GM12878 (cell line): ENCODE measurements around the gene SHISA9. TPM values are rescaled to one million over a fixed set of nuclear protein-coding genes. Genes with fewer than 3 reads are reported as not detected.

Experiments used
- ATAC-seq: fragments of 200-7000 bp; cut with Tn5 transposase; 3 replicates; pipeline ENCODE4 v1.9.1; 2020; ENCODE audit warnings: mild to moderate bottlenecking, moderate library complexity
- BruUV-seq: library from RNA; stranded (reverse); fragments of 400-500 nt; replicated peaks from 2 replicates; lab custom pipeline; 2021; lab: Mats Ljungman, UMichigan
- CTCF ChIA-PET: fragments of 300-600 bp; sonication (Branson Sonifier 250); formaldehyde crosslinking; extraction: SDS; loops from one replicate; lab custom pipeline; 2021; ENCODE audit warnings: inconsistent platforms; lab: Yijun Ruan, JAX
- POLR2A ChIA-PET: fragments of 350-600 bp; formaldehyde crosslinking; extraction: SDS; loops from one replicate; lab custom pipeline; 2021; ENCODE audit warnings: inconsistent platforms; lab: Charles Lee
- RAD21 ChIA-PET: fragments of 300-600 bp; sonication (Branson Sonifier 250); formaldehyde crosslinking; loops from one replicate; lab custom pipeline; 2023; ENCODE audit warnings: antibody characterized with exemption; ENCODE audit not compliant: unreplicated experiment; lab: Charles Lee
- SMC1A ChIA-PET: fragments of 300-600 bp; sonication (Branson Sonifier 250); formaldehyde crosslinking; loops from one replicate; lab custom pipeline; 2023; ENCODE audit not compliant: unreplicated experiment, uncharacterized antibody; lab: Charles Lee
- DNase-seq: peaks from one replicate; pipeline ENCODE4 v3.0.0-alpha.2; 2011; ENCODE audit warnings: low read depth, low spot score
- FAIRE-seq: peaks from 3 replicates; lab custom pipeline; 2011; peaks lifted over from hg19 to GRCh38; lab: Jason Lieb, UNC
- H2AFZ ChIP-seq: 2 replicates; pipeline ENCODE4 v1.6.0; 2011; ENCODE audit warnings: low read depth, low read length, control low read depth; ENCODE audit not compliant: control insufficient read depth
- H3K27ac ChIP-seq: 2 replicates; pipeline ENCODE4 v1.5.1; 2011; ENCODE audit warnings: control low read depth; ENCODE audit not compliant: control insufficient read depth, insufficient read depth
- H3K27me3 ChIP-seq, 2 experiments: replicated peaks in 1 of 2; 2 replicates each; pipeline versions ENCODE4 v1.6.0 to v1.6.1; 2011; ENCODE audit warnings: low read length in 1 of 2; ENCODE audit not compliant: control insufficient read depth in 2 of 2, insufficient read depth in 2 of 2
- H3K36me3 ChIP-seq, 2 experiments: 2 replicates each; pipeline ENCODE4 v1.5.1; 2011; ENCODE audit warnings: low read length in 1 of 2; ENCODE audit not compliant: control insufficient read depth in 2 of 2, insufficient read depth in 2 of 2
- H3K4me1 ChIP-seq: 2 replicates; pipeline ENCODE4 v1.6.1; 2011; ENCODE audit warnings: mild to moderate bottlenecking, low read length, moderate library complexity, mixed read lengths; ENCODE audit not compliant: control insufficient read depth, insufficient read depth
- H3K4me2 ChIP-seq: 2 replicates; pipeline ENCODE4 v1.6.0; 2011; ENCODE audit warnings: control low read depth; ENCODE audit not compliant: control insufficient read depth, insufficient read depth
- H3K4me3 ChIP-seq: fragments of 200-600 bp; sonication (generic); 2 replicates; pipeline ENCODE4 v1.5.1; 2016
- H3K79me2 ChIP-seq: 2 replicates; pipeline ENCODE4 v1.6.0; 2011; ENCODE audit warnings: low read length; ENCODE audit not compliant: control insufficient read depth, insufficient read depth
- H3K9ac ChIP-seq: 2 replicates; pipeline ENCODE4 v1.8.0; 2011; ENCODE audit warnings: low read length, control low read depth, mixed read lengths; ENCODE audit not compliant: control insufficient read depth, insufficient read depth
- H3K9me3 ChIP-seq: replicated peaks from 3 replicates; pipeline ENCODE4 v1.5.1; 2011; ENCODE audit warnings: mild to moderate bottlenecking, low read length; ENCODE audit not compliant: control insufficient read depth, insufficient read depth
- H4K20me1 ChIP-seq: 2 replicates; pipeline ENCODE4 v1.6.0; 2011; ENCODE audit not compliant: control insufficient read depth, insufficient read depth
- BCL11A ChIP-seq: IDR thresholded peaks from 2 replicates; pipeline ENCODE4 v1.6.1; 2011; ENCODE audit warnings: low read depth, low read length
- BRCA1 ChIP-seq: IDR thresholded peaks from 2 replicates; pipeline ENCODE4 v1.6.1; 2011; ENCODE audit warnings: low read depth, low read length, improper control_type of control experiment
- CHD4 ChIP-seq: fragments of 200-600 bp; sonication (generic); IDR thresholded peaks from 2 replicates; pipeline ENCODE4 v1.6.1; 2016; ENCODE audit warnings: mild to moderate bottlenecking
- ETV6 ChIP-seq, 2 experiments: fragments of 450-650 bp in 1 of 2; IDR thresholded peaks in 1 of 2; conservative IDR thresholded peaks in 1 of 2; 2 replicates each; pipeline ENCODE4 v1.6.1; 2014; ENCODE audit warnings: antibody characterized with exemption in 1 of 2, borderline replicate concordance in 1 of 2, low read depth in 1 of 2, mild to moderate bottlenecking in 1 of 2, moderate library complexity in 1 of 2
- FOS ChIP-seq: IDR thresholded peaks from 3 replicates; pipeline ENCODE4 v1.6.1; 2011; ENCODE audit warnings: borderline replicate concordance; ENCODE audit not compliant: insufficient read length; ENCODE audit errors: extremely low read depth
- FOXK2 ChIP-seq: fragments of 450-650 bp; IDR thresholded peaks from 2 replicates; pipeline ENCODE4 v1.6.1; 2017; ENCODE audit warnings: mild to moderate bottlenecking, moderate library complexity
- GATAD2B ChIP-seq: fragments of 450-650 bp; conservative IDR thresholded peaks from 2 replicates; pipeline ENCODE4 v1.6.1; 2017; ENCODE audit warnings: low read depth, mild to moderate bottlenecking, moderate library complexity
- HCFC1 ChIP-seq: fragments of 150-350 bp; IDR thresholded peaks from 2 replicates; pipeline ENCODE4 v1.6.1; 2014; ENCODE audit warnings: low read length
- KLF5 ChIP-seq: fragments of 450-650 bp; IDR thresholded peaks from 2 replicates; pipeline ENCODE4 v1.6.1; 2014; ENCODE audit warnings: mild to moderate bottlenecking; ENCODE audit not compliant: partially characterized antibody
- MTA2 ChIP-seq: fragments of 450-650 bp; IDR thresholded peaks from 2 replicates; pipeline ENCODE4 v1.6.1; 2016; ENCODE audit warnings: low read depth, mild to moderate bottlenecking, moderate library complexity
- RAD51 ChIP-seq: fragments of 450-650 bp; IDR thresholded peaks from 2 replicates; pipeline ENCODE4 v1.6.1; 2016; ENCODE audit warnings: moderate library complexity, mild to moderate bottlenecking, inconsistent platforms
- RFX5 ChIP-seq: IDR thresholded peaks from 2 replicates; pipeline ENCODE4 v1.6.1; 2011; ENCODE audit warnings: low read depth, low read length, improper control_type of control experiment
- SIN3A ChIP-seq: IDR thresholded peaks from 2 replicates; pipeline ENCODE4 v1.6.1; 2012; ENCODE audit warnings: low read depth, low read length, improper control_type of control experiment
- STAT1 ChIP-seq: fragments of 450-650 bp; conservative IDR thresholded peaks from 2 replicates; pipeline ENCODE4 v1.6.1; 2014; ENCODE audit warnings: antibody characterized with exemption, mild to moderate bottlenecking
- TARDBP ChIP-seq: IDR thresholded peaks from 2 replicates; pipeline ENCODE4 v1.6.1; 2016; ENCODE audit warnings: borderline replicate concordance
- TCF12 ChIP-seq: IDR thresholded peaks from 2 replicates; pipeline ENCODE4 v1.6.1; 2011; ENCODE audit warnings: low read depth, mild to moderate bottlenecking, low read length
- WGBS: methylation state at CpG from one replicate; pipeline ENCODE4 v1.1.6; 2016; ENCODE audit warnings: low lambda C conversion rate; ENCODE audit not compliant: insufficient replicate concordance, insufficient coverage; ENCODE audit errors: missing lambda C conversion rate; 5-methylcytosine and 5-hydroxymethylcytosine counted together
- in situ Hi-C: fragments of 300-500 bp; cut with MboI; formaldehyde crosslinking; loops from 9 replicates; pipeline ENCODE4 v1.14.3; 2018; ENCODE audit warnings: mixed read lengths
- intact Hi-C: fragments of 100-400 bp; cut with micrococcal nuclease; formaldehyde crosslinking; loops from one replicate; pipeline ENCODE4 v1.14.2; 2022; ENCODE audit not compliant: unreplicated experiment
- polyA plus RNA-seq, 11 experiments: library from polyadenylated mRNA; depleted of rRNA in 4 of 11; unstranded in 6 of 11; stranded (reverse) in 5 of 11; fragments of >200 nt; fragmentation: Nextera tagmentation in 4 of 11; fragmentation: Illumina TruSeq in 1 of 11; extraction: Ambion mirVana in 4 of 11; extraction: Trizol in 1 of 11; gene quantifications; 1 replicate in 1 of 11; 2 replicates in 10 of 11; pipeline versions ENCODE4 v1.2.1 to v1.2.3, GENCODE V29; 2011 to 2016; ENCODE audit warnings: inconsistent platforms in 2 of 11, missing spikeins in 2 of 11, low read depth in 1 of 11
- total RNA-seq, 4 experiments: library from RNA; depleted of rRNA in 3 of 4; stranded (reverse); fragments of >200 nt in 3 of 4; fragmentation: Illumina TruSeq in 1 of 4; extraction: Trizol in 1 of 4; gene quantifications; 2 replicates each; pipeline versions ENCODE4 v1.2.1 to v1.2.3, GENCODE V29; 2013 to 2021
- TF ChIP-seq, protein P1 (sequence below): fragments of 450-650 bp; conservative IDR thresholded peaks from 2 replicates; pipeline ENCODE4 v1.6.1; 2017; ENCODE audit warnings: mild to moderate bottlenecking, moderate library complexity
- TF ChIP-seq, protein P2 (sequence below): fragments of 450-650 bp; IDR thresholded peaks from 2 replicates; pipeline ENCODE4 v1.6.1; 2014; ENCODE audit warnings: mild to moderate bottlenecking

Gene SHISA9
- total and polyA plus RNA-seq, 10 of the 15 experiments (the other 5 are each of a cell fraction or from before 2014, with no cell fraction given) = 0.03 to 25.5 (median 0.07) TPM

DNA sequence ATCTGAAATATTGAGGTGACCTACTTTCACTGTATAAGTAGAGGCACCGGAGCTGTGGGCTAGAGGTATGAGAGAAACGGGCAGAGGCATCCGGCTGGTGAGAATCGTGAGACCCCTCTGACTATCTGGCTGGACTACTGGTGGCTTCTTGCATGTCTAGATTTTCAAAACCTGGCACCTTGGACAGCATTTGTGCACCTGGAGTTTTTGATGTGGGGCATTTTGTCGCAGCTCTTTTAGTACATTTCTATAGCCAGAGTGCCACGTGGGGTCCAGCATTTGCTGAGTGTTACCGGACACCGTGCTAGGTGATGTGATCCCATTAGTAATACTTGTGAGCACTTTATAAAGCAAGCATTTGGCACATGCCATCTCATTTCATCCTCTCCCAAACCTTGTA is 32.6 kb upstream of the SHISA9 start:
- intact Hi-C loops = no loop called here
- CTCF ChIA-PET = no interaction called here
- Histone ChIP-seq H3K9ac (no peak overlapping the region), H3K27ac (no peak overlapping the region), H3K79me2 (no peaks in the 10 kb centered on the region), H2AFZ (no peak overlapping the region), H3K4me2 (no peak overlapping the region), H3K36me3 (no peaks in the 10 kb centered on the region), H3K4me3 (no peak overlapping the region), H3K4me1 (no peaks in the 10 kb centered on the region), H3K9me3 (no peaks in the 10 kb centered on the region), H3K27me3 (no peaks in the 10 kb centered on the region; a peak in 1 of 4 replicates), H4K20me1 (no peaks in the 10 kb centered on the region)
- SMC1A ChIA-PET = no interaction called here
- ATAC-seq (no peak), FAIRE-seq (no peak), DNase-seq (no peak)
- POLR2A ChIA-PET = no interaction called here
- in situ Hi-C loops = no loop called here
- no TSS peak for BruUV-seq
- 45% methylated on average over 8 of the region's 8 CpGs for WGBS
- RAD21 ChIA-PET = no interaction called here
- TF ChIP-seq KLF5 = no peak
- no peak for TF ChIP-seq FOXK2
- no peak for TF ChIP-seq HCFC1
- no peak for TF ChIP-seq ETV6 (conservative IDR thresholded peaks at IDR 0.05 in 1 of 2, IDR thresholded peaks at IDR 0.05 in 1 of 2; ENCODE audit: borderline replicate concordance in 1 of 2, low read depth in 1 of 2)
- TF ChIP-seq, protein P1, sequence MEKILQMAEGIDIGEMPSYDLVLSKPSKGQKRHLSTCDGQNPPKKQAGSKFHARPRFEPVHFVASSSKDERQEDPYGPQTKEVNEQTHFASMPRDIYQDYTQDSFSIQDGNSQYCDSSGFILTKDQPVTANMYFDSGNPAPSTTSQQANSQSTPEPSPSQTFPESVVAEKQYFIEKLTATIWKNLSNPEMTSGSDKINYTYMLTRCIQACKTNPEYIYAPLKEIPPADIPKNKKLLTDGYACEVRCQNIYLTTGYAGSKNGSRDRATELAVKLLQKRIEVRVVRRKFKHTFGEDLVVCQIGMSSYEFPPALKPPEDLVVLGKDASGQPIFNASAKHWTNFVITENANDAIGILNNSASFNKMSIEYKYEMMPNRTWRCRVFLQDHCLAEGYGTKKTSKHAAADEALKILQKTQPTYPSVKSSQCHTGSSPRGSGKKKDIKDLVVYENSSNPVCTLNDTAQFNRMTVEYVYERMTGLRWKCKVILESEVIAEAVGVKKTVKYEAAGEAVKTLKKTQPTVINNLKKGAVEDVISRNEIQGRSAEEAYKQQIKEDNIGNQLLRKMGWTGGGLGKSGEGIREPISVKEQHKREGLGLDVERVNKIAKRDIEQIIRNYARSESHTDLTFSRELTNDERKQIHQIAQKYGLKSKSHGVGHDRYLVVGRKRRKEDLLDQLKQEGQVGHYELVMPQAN = no peak
- TF ChIP-seq BCL11A = no peak
- TF ChIP-seq, protein P2, sequence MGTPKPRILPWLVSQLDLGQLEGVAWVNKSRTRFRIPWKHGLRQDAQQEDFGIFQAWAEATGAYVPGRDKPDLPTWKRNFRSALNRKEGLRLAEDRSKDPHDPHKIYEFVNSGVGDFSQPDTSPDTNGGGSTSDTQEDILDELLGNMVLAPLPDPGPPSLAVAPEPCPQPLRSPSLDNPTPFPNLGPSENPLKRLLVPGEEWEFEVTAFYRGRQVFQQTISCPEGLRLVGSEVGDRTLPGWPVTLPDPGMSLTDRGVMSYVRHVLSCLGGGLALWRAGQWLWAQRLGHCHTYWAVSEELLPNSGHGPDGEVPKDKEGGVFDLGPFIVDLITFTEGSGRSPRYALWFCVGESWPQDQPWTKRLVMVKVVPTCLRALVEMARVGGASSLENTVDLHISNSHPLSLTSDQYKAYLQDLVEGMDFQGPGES = no peak
- no peak for TF ChIP-seq CHD4
- TF ChIP-seq GATAD2B = no peak
- TF ChIP-seq TARDBP = no peak
- no peak for TF ChIP-seq RAD51
- TF ChIP-seq MTA2 = no peak
- TF ChIP-seq BRCA1 = no peak
- no peak for TF ChIP-seq STAT1
- TF ChIP-seq RFX5 = no peak
- TF ChIP-seq SIN3A = no peak
- no peak for TF ChIP-seq FOS
- TF ChIP-seq TCF12 = no peak
